ENCODE data around the gene SLC43A1. TPM values are rescaled to one million over a fixed set of nuclear protein-coding genes. Genes with fewer than 3 reads are reported as not detected.

Gene SLC43A1
- 1.9 to 2.8 TPM (median 2.6 TPM) in 5 replicates for total RNA-seq (2022; extraction: Qiagen RNA extraction; ENCODE audit: low read depth)

GRCh38 chr11:57515332-57516060 is at the start of gene SLC43A1:
Gene SLC43A1 (minus strand): TSS chr11:57515702. CDS start chr11:57514111, 1,591 bp downstream.

GRCh38 chr11:57536947-57537619 is 21.6 kb upstream of the SLC43A1 start, which contains the start of gene SMTNL1:
Gene SMTNL1 (plus strand): TSS chr11:57537595. CDS start chr11:57542643, 5,048 bp downstream.

GRCh38 chr11:57530596-57531507 is 15.3 kb upstream of the SLC43A1 start, which contains the start of gene TIMM10:
Gene TIMM10 (minus strand): TSS chr11:57530754. CDS start chr11:57530189, 565 bp downstream.

GRCh38 chr11:57460022-57460757 is 55.3 kb downstream of the SLC43A1 start, which contains the start of gene RTN4RL2:
Gene RTN4RL2 (plus strand): TSS chr11:57460528. CDS start chr11:57460866, 338 bp downstream.

Other genes with a start within 250 kb of the SLC43A1 start
- 71.5 to 93.7 TPM (median 88.7 TPM) in 5 replicates for gene TNKS1BP1, start 190.8 kb downstream of the SLC43A1 start, total RNA-seq (2022; extraction: Qiagen RNA extraction; ENCODE audit: low read depth)
- 204 to 235 TPM (median 224 TPM) in 5 replicates for gene SSRP1, start 179.8 kb downstream of the SLC43A1 start, total RNA-seq (2022; extraction: Qiagen RNA extraction; ENCODE audit: low read depth)
- gene P2RX3, start 177.3 kb downstream of the SLC43A1 start, total RNA-seq (2022; extraction: Qiagen RNA extraction; ENCODE audit: low read depth), result 0.08 to 0.17 TPM (median 0.11 TPM) in 4 of 5 replicates, not detected in the other
- gene PRG3, start 134.6 kb downstream of the SLC43A1 start, total RNA-seq (2022; extraction: Qiagen RNA extraction; ENCODE audit: low read depth), result not detected in 5 replicates
- not detected in 5 replicates for gene PRG2, start 125.1 kb downstream of the SLC43A1 start, total RNA-seq (2022; extraction: Qiagen RNA extraction; ENCODE audit: low read depth)
- 0.26 to 1.3 TPM (median 0.53 TPM) in 5 replicates for gene SLC43A3, start 88.6 kb downstream of the SLC43A1 start, total RNA-seq (2022; extraction: Qiagen RNA extraction; ENCODE audit: low read depth)
- 50.4 to 95.0 TPM (median 89.7 TPM) in 5 replicates for gene RTN4RL2, start 55.2 kb downstream of the SLC43A1 start, total RNA-seq (2022; extraction: Qiagen RNA extraction; ENCODE audit: low read depth)
- gene TIMM10, start 15.1 kb upstream of the SLC43A1 start, total RNA-seq (2022; extraction: Qiagen RNA extraction; ENCODE audit: low read depth), result 141 to 185 TPM (median 160 TPM) in 5 replicates
- gene SMTNL1, start 21.9 kb upstream of the SLC43A1 start, total RNA-seq (2022; extraction: Qiagen RNA extraction; ENCODE audit: low read depth), result not detected in 5 replicates
- gene UBE2L6, start 52.0 kb upstream of the SLC43A1 start, total RNA-seq (2022; extraction: Qiagen RNA extraction; ENCODE audit: low read depth), result 35.0 to 43.1 TPM (median 41.4 TPM) in 5 replicates
- 0.34 to 1.2 TPM (median 0.87 TPM) in 5 replicates for gene SERPING1, start 82.0 kb upstream of the SLC43A1 start, total RNA-seq (2022; extraction: Qiagen RNA extraction; ENCODE audit: low read depth)
- 0.11 to 0.59 TPM (median 0.32 TPM) in 4 of 5 replicates, not detected in the other for gene YPEL4, start 134.2 kb upstream of the SLC43A1 start, total RNA-seq (2022; extraction: Qiagen RNA extraction; ENCODE audit: low read depth)
- gene CLP1, start 142.1 kb upstream of the SLC43A1 start, total RNA-seq (2022; extraction: Qiagen RNA extraction; ENCODE audit: low read depth), result 25.7 to 31.9 TPM (median 29.2 TPM) in 5 replicates
- 68.1 to 74.7 TPM (median 71.7 TPM) in 5 replicates for gene ZDHHC5, start 152.4 kb upstream of the SLC43A1 start, total RNA-seq (2022; extraction: Qiagen RNA extraction; ENCODE audit: low read depth)
- gene MED19, start 196.5 kb upstream of the SLC43A1 start, total RNA-seq (2022; extraction: Qiagen RNA extraction; ENCODE audit: low read depth), result 28.4 to 31.4 TPM (median 30.2 TPM) in 5 replicates
- gene TMX2, start 196.9 kb upstream of the SLC43A1 start, total RNA-seq (2022; extraction: Qiagen RNA extraction; ENCODE audit: low read depth), result 147 to 161 TPM (median 155 TPM) in 5 replicates
- 119 to 155 TPM (median 142 TPM) in 5 replicates for gene SELENOH, start 225.8 kb upstream of the SLC43A1 start, total RNA-seq (2022; extraction: Qiagen RNA extraction; ENCODE audit: low read depth)
- gene BTBD18, start 236.1 kb upstream of the SLC43A1 start, total RNA-seq (2022; extraction: Qiagen RNA extraction; ENCODE audit: low read depth), result not detected in 5 replicates
- 56.1 to 71.0 TPM (median 67.5 TPM) in 5 replicates for gene CTNND1, start 246.1 kb upstream of the SLC43A1 start, total RNA-seq (2022; extraction: Qiagen RNA extraction; ENCODE audit: low read depth)

All from A549 treated with GW870086 at 1 μM for 4 hours (cell line).